SU-DHL-6 (cell line): Measurements from ENCODE around the gene SGK1.

Experiments used
- H2AFZ ChIP-seq: fragments of 200-600 bp; sonication (generic); 2 replicates; pipeline ENCODE4 v1.6.1; 2014; ENCODE audit warnings: low read depth, mild to moderate bottlenecking, moderate library complexity, mixed read lengths, antibody characterized with exemption, low read length; ENCODE audit not compliant: severe bottlenecking
- H3F3A ChIP-seq: fragments of 200-600 bp; shearing (Covaris generic); 2 replicates; pipeline ENCODE4 v1.6.0; 2016; ENCODE audit warnings: antibody characterized with exemption, mild to moderate bottlenecking; ENCODE audit not compliant: insufficient read depth
- H3K27ac ChIP-seq: fragments of 200-600 bp; sonication (generic); 2 replicates; pipeline ENCODE4 v1.5.1; 2016; ENCODE audit warnings: low read depth, mild to moderate bottlenecking, low read length, moderate library complexity, mixed read lengths
- H3K27me3 ChIP-seq: fragments of 200-600 bp; sonication (generic), shearing (Covaris generic); 2 replicates; pipeline ENCODE4 v1.6.0; 2014; ENCODE audit warnings: mild to moderate bottlenecking, low read length
- H3K36me3 ChIP-seq: fragments of 200-600 bp; sonication (generic); 2 replicates; pipeline ENCODE4 v1.6.1; 2014; ENCODE audit warnings: mild to moderate bottlenecking, low read length, mixed read lengths
- H3K4me2 ChIP-seq: fragments of 300-600, 200-600 bp; shearing (Covaris generic), sonication (generic); 2 replicates; pipeline ENCODE4 v1.6.0; 2014; ENCODE audit warnings: low read length, low read depth, mild to moderate bottlenecking; ENCODE audit not compliant: poor library complexity, severe bottlenecking
- H3K4me3 ChIP-seq: fragments of 200-600 bp; sonication (generic); 2 replicates; pipeline ENCODE4 v1.5.1; 2014; ENCODE audit warnings: antibody characterized with exemption, low read length, mild to moderate bottlenecking, mixed read lengths; ENCODE audit not compliant: insufficient read depth, poor library complexity, severe bottlenecking
- H3K79me2 ChIP-seq: fragments of 200-600 bp; sonication (generic); 2 replicates; pipeline ENCODE4 v1.6.1; 2014; ENCODE audit warnings: mild to moderate bottlenecking, low read length, moderate library complexity; ENCODE audit not compliant: insufficient read depth
- H3K9ac ChIP-seq: fragments of 200-600 bp; sonication (generic); 2 replicates; pipeline ENCODE4 v1.7.0; 2014; ENCODE audit warnings: mild to moderate bottlenecking, low read length
- H3K9me2 ChIP-seq: fragments of 200-600 bp; sonication (generic); replicated peaks from 2 replicates; pipeline ENCODE4 v1.6.1; 2014; ENCODE audit warnings: low read length; ENCODE audit not compliant: insufficient read depth
- H3K9me3 ChIP-seq: fragments of 200-600 bp; sonication (generic); 2 replicates; pipeline ENCODE4 v1.6.1; 2014; ENCODE audit warnings: low read length, mixed read lengths; ENCODE audit not compliant: insufficient read depth
- H4K20me1 ChIP-seq: fragments of 200-600 bp; sonication (generic); 2 replicates; pipeline ENCODE4 v1.6.1; 2014; ENCODE audit warnings: low read depth, mild to moderate bottlenecking, antibody characterized with exemption, low read length, moderate library complexity, mixed read lengths
- CTCF ChIP-seq: fragments of 200-600 bp; sonication (generic); IDR thresholded peaks from one replicate; pipeline ENCODE4 v1.5.1; 2017; ENCODE audit warnings: antibody characterized with exemption, mild to moderate bottlenecking, low read length, moderate library complexity; ENCODE audit not compliant: insufficient read depth, poor library complexity, severe bottlenecking
- EZH2phosphoT487 ChIP-seq: fragments of 200-600 bp; sonication (generic), shearing (Covaris generic); conservative IDR thresholded peaks from 2 replicates; pipeline ENCODE4 v1.6.1; 2018; ENCODE audit warnings: mild to moderate bottlenecking, antibody characterized with exemption, low read length, moderate library complexity, mixed read lengths

Gene SGK1

DNA sequence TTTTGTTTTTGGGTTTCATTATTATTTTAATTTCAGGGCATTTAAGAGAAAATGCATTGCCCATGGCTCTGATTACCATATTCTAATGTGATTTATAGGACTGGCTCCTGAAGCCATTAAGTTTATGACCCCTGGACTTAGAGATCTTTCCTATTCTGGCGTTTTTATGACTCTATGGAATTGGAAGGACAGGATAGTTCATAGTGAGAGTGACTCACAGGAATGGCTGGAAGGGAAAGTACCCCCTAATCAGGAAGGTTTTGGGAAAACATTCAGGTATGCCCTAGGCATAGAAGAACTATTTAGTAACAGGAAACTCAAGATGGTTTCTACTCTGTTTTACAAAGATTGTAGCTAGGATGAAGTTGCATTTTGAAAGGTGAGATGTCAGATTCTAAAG is 156.9 kb downstream of the SGK1 start:
- no peak overlapping the region for H3K4me2 ChIP-seq
- no peaks in the 10 kb centered on the region for H3K9me2 ChIP-seq
- no peaks in the 10 kb centered on the region for H3K79me2 ChIP-seq
- H3K27ac ChIP-seq = no peak overlapping the region
- H3K36me3 ChIP-seq = no peaks in the 10 kb centered on the region
- no peak overlapping the region for H2AFZ ChIP-seq
- H3K9me3 ChIP-seq = no peaks in the 10 kb centered on the region
- H3F3A ChIP-seq = peaks cover 6% of the 10 kb centered on the region; the same call in 1 of the 2 replicates
- no peaks in the 10 kb centered on the region for H3K27me3 ChIP-seq
- no peak overlapping the region for H3K9ac ChIP-seq
- H3K4me3 ChIP-seq = no peak overlapping the region
- TF ChIP-seq EZH2phosphoT487 (no peak), CTCF (no peak)
- no peaks in the 10 kb centered on the region for H4K20me1 ChIP-seq

- H3K79me2 ChIP-seq = no peaks in the 10 kb centered on the region
- H3K27me3 ChIP-seq = no peaks in the 10 kb centered on the region
- no peak overlapping the region for H3K4me2 ChIP-seq
- H3K4me3 ChIP-seq = no peak overlapping the region
- no peaks in the 10 kb centered on the region for H3K36me3 ChIP-seq
- H3K27ac ChIP-seq = no peak overlapping the region
- TF ChIP-seq CTCF (no peak), EZH2phosphoT487 (no peak)
- H3K9me3 ChIP-seq = no peaks in the 10 kb centered on the region
- H3K9me2 ChIP-seq = no peaks in the 10 kb centered on the region
- H3K9ac ChIP-seq = no peak overlapping the region
- no peaks in the 10 kb centered on the region for H3F3A ChIP-seq
- H4K20me1 ChIP-seq = no peaks in the 10 kb centered on the region
- H2AFZ ChIP-seq = no peak overlapping the region
Observed at GRCh38 chr6:134152767-134153485, 165.0 kb downstream of the SGK1 start.

- Histone ChIP-seq H3K4me2 (no peak overlapping the region), H3K79me2 (no peaks in the 10 kb centered on the region), H3K9me2 (no peaks in the 10 kb centered on the region), H3K27me3 (no peaks in the 10 kb centered on the region), H3K9ac (no peak overlapping the region), H4K20me1 (no peaks in the 10 kb centered on the region), H3K9me3 (no peaks in the 10 kb centered on the region), H3F3A (no peaks in the 10 kb centered on the region), H3K4me3 (no peak overlapping the region), H3K36me3 (no peaks in the 10 kb centered on the region), H3K27ac (no peak overlapping the region), H2AFZ (no peak overlapping the region)
- TF ChIP-seq CTCF (no peak), EZH2phosphoT487 (no peak)
Observed at GRCh38 chr6:134148566-134148965, 169.3 kb downstream of the SGK1 start.
